Erythroblast (primary cell): ENCODE results near the gene SFXN5.

ENCODE experiments used
- GATA1 ChIP-seq: IDR thresholded peaks from 2 replicates; pipeline ENCODE4 v1.6.1; 2011; ENCODE audit warnings: low read depth, mild to moderate bottlenecking, control low read depth, low read length, moderate library complexity
- POLR2A ChIP-seq: IDR thresholded peaks from 2 replicates; pipeline ENCODE4 v1.6.1; 2011; ENCODE audit warnings: mild to moderate bottlenecking, low read length

DNA sequence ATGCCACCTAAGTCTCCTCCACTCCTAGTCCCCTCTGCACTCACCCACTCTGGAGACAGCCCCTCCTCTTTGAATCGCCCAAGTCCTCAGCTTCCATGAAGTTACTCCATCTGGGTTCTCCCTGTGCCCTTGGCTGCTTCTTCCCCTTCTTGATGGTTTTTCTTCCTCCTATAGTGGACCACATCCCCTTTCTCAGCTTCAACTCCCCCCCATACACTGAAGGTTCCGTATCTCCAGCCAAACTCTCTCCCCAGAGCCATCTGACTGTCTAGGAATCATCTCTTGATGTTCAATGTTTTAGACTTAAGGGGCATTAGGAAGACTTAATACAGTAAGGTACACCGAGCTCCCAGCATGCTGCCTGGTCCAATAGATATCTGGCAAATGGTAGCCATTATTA lies 114.6 kb downstream of the SFXN5 start:
- no peak for TF ChIP-seq POLR2A
- no peak for TF ChIP-seq GATA1
